HepG2 (cell line): ENCODE measurements around the gene CLASRP. TPM values are rescaled to one million over a fixed set of nuclear protein-coding genes. Genes with fewer than 3 reads are reported as not detected.

ENCODE experiments used
- ARID4A ChIP-seq: sonication (generic); formaldehyde crosslinking; IDR thresholded peaks from 2 replicates; pipeline ENCODE4 v1.5.0; 2020; ENCODE audit warnings: mild to moderate bottlenecking, missing genetic modification reagents, borderline replicate concordance
- ATF7 ChIP-seq, 2 experiments: fragments of 450-650 bp in 1 of 2; sonication (generic) in 1 of 2; formaldehyde crosslinking in 1 of 2; IDR thresholded peaks; 2 replicates each; pipeline versions ENCODE4 v1.4.0 to v1.6.1; 2016 to 2020; ENCODE audit warnings: antibody characterized with exemption in 1 of 2, mild to moderate bottlenecking in 1 of 2, missing genetic modification reagents in 1 of 2
- CEBPG ChIP-seq: IDR thresholded peaks from 2 replicates; pipeline ENCODE4 v1.6.1; 2016
- CREM ChIP-seq, 2 experiments: sonication (generic) in 1 of 2; formaldehyde crosslinking in 1 of 2; IDR thresholded peaks; 2 replicates each; pipeline versions ENCODE4 v1.4.0 to v1.6.1; 2016 to 2020; ENCODE audit warnings: antibody characterized with exemption in 1 of 2, mild to moderate bottlenecking in 1 of 2, missing genetic modification reagents in 1 of 2
- FOXP4 ChIP-seq: sonication (generic); formaldehyde crosslinking; IDR thresholded peaks from 2 replicates; pipeline ENCODE4 v1.4.0; 2020; ENCODE audit warnings: missing genetic modification reagents
- HMGA1 ChIP-seq: sonication (generic); formaldehyde crosslinking; conservative IDR thresholded peaks from 2 replicates; pipeline ENCODE4 v1.4.0; 2020; ENCODE audit warnings: missing genetic modification reagents
- MTF2 ChIP-seq: sonication (generic); formaldehyde crosslinking; IDR thresholded peaks from 2 replicates; pipeline ENCODE4 v1.5.0; 2020; ENCODE audit warnings: missing genetic modification reagents, borderline replicate concordance
- ONECUT2 ChIP-seq: sonication (generic); formaldehyde crosslinking; IDR thresholded peaks from 2 replicates; pipeline ENCODE4 v1.4.0; 2020; ENCODE audit warnings: missing genetic modification reagents
- RARG ChIP-seq: sonication (generic); formaldehyde crosslinking; IDR thresholded peaks from 2 replicates; pipeline ENCODE4 v1.4.0; 2020; ENCODE audit warnings: low read depth, mild to moderate bottlenecking, missing genetic modification reagents
- SNAPC2 ChIP-seq: sonication (generic); formaldehyde crosslinking; IDR thresholded peaks from 2 replicates; pipeline ENCODE4 v1.8.1; 2022; ENCODE audit warnings: mild to moderate bottlenecking, missing genetic modification reagents
- SPEN ChIP-seq: sonication (generic); formaldehyde crosslinking; IDR thresholded peaks from 2 replicates; pipeline ENCODE4 v1.5.1; 2020; ENCODE audit warnings: low read depth, mild to moderate bottlenecking, missing genetic modification reagents
- SRSF9 ChIP-seq: fragments of 200-400 bp; formaldehyde crosslinking; IDR thresholded peaks from 2 replicates; pipeline ENCODE4 v1.6.1; 2018; ENCODE audit warnings: borderline replicate concordance, mild to moderate bottlenecking, low read depth, low read length; ENCODE audit not compliant: insufficient read depth, poor library complexity, severe bottlenecking
- ZBTB25 ChIP-seq: IDR thresholded peaks from 2 replicates; pipeline ENCODE4 v1.6.1; 2018; ENCODE audit warnings: missing genetic modification reagents
- ZFAT ChIP-seq: sonication (generic); formaldehyde crosslinking; conservative IDR thresholded peaks from 2 replicates; pipeline ENCODE4 v1.8.1; 2023; ENCODE audit warnings: missing genetic modification reagents, inconsistent platforms
- ZNF232 ChIP-seq: sonication (generic); formaldehyde crosslinking; IDR thresholded peaks from 2 replicates; pipeline ENCODE4 v1.4.0; 2020; ENCODE audit warnings: missing genetic modification reagents, borderline replicate concordance
- ZNF264 ChIP-seq: sonication (generic); formaldehyde crosslinking; IDR thresholded peaks from 2 replicates; pipeline ENCODE4 v1.4.0; 2020; ENCODE audit warnings: missing genetic modification reagents
- ZNF276 ChIP-seq: sonication (generic); formaldehyde crosslinking; IDR thresholded peaks from 2 replicates; pipeline ENCODE4 v1.4.0; 2020; ENCODE audit warnings: mild to moderate bottlenecking, low read depth, missing genetic modification reagents
- polyA plus RNA-seq, 8 experiments: library from polyadenylated mRNA; depleted of rRNA in 3 of 8; stranded (reverse) in 7 of 8; unstranded in 1 of 8; fragments of >200 nt; fragmentation: Illumina TruSeq in 4 of 8; extraction: Trizol in 4 of 8; gene quantifications; 2 replicates each; pipeline versions ENCODE4 v1.2.1 to v1.2.3, GENCODE V29; 2011 to 2016; ENCODE audit warnings: low read depth in 4 of 8, missing spikeins in 1 of 8, mixed read lengths in 1 of 8; ENCODE audit not compliant: insufficient read depth in 1 of 8
- total RNA-seq, 5 experiments: library from RNA; depleted of rRNA; stranded (reverse); fragments of >200 nt; fragmentation: Illumina TruSeq; extraction: Trizol; gene quantifications; 2 replicates each; pipeline ENCODE4 v1.2.3, GENCODE V29; 2016; ENCODE audit warnings: low read depth in 1 of 5

Gene CLASRP
- total and polyA plus RNA-seq, 2 of the 13 experiments (the other 11 are each of a cell fraction or from before 2014, with no cell fraction given): 32.0 to 51.4 TPM

GRCh38 chr19:45045671-45046353, 7.0 kb downstream of the CLASRP start (continued):
- peak; percentile 14; the same call in 1 of the 2 replicates for TF ChIP-seq ZNF232 (CRISPR knock-in tag)
- 0 out of 2 replicates have a peak, but pooled peaks have one; percentile 47 for TF ChIP-seq MTF2 (CRISPR knock-in tag)
- peak; percentile 79; the same call in 1 of the 2 replicates for TF ChIP-seq CREM (IDR thresholded peaks at IDR 0.05)
- TF ChIP-seq CREM (CRISPR knock-in tag; IDR thresholded peaks at IDR 0.05): no peak
- TF ChIP-seq RARG (CRISPR knock-in tag): no peak
- TF ChIP-seq ZNF276 (CRISPR knock-in tag): peak; percentile 53; the same call in 1 of the 2 replicates
- no peak for TF ChIP-seq HMGA1
- TF ChIP-seq ZNF264 (CRISPR knock-in tag): peak; percentile 91
- peak; percentile 70; the same call in 1 of the 2 replicates for TF ChIP-seq SNAPC2 (CRISPR knock-in tag)
- TF ChIP-seq SPEN: 0 out of 2 replicates have a peak, but pooled peaks have one; percentile 29
- TF ChIP-seq ZBTB25 (CRISPR knock-in tag): peak; percentile 66; the same call in 1 of the 2 replicates
- TF ChIP-seq SRSF9: no peak
- peak; percentile 42; the same call in 1 of the 2 replicates for TF ChIP-seq CEBPG (CRISPR knock-in tag)
- TF ChIP-seq ZFAT: no peak
- peak; percentile 55; the same call in 1 of the 2 replicates for TF ChIP-seq ONECUT2
- no peak for TF ChIP-seq ATF7 (IDR thresholded peaks at IDR 0.05)
- TF ChIP-seq ATF7 (CRISPR knock-in tag; IDR thresholded peaks at IDR 0.05): no peak
- TF ChIP-seq FOXP4 (CRISPR knock-in tag): peak; percentile 94
- TF ChIP-seq ARID4A (CRISPR knock-in tag): peak; percentile 83; the same call in 1 of the 2 replicates
